ENCODE measurements around the gene SLC1A5.
"Not testable (repeated sequence)": the region's sequence is repeated elsewhere in the genome, so short reads cannot be mapped to it uniquely, and the experiment has no call there.

DNA sequence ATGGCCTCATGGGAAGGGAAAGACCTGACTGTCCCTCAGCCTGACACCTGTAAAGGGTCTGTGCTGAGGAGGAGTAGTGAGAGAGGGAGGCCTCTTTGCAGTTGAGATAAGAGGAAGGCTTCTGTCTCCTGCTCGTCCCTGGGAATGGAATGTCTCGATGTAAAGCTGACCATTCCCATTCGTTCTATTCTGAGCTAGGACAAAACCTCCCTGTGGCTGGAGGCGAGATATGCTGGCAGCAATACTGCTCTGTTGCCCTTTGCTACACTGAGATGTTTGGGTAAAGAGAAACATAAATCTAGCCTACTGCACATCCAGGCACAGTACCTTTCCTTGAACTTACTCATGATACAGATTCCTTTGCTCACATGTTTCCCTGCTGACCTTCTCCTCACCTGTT, 19.6 kb downstream of the SLC1A5 start:
- TF ChIP-seq, protein P1, sequence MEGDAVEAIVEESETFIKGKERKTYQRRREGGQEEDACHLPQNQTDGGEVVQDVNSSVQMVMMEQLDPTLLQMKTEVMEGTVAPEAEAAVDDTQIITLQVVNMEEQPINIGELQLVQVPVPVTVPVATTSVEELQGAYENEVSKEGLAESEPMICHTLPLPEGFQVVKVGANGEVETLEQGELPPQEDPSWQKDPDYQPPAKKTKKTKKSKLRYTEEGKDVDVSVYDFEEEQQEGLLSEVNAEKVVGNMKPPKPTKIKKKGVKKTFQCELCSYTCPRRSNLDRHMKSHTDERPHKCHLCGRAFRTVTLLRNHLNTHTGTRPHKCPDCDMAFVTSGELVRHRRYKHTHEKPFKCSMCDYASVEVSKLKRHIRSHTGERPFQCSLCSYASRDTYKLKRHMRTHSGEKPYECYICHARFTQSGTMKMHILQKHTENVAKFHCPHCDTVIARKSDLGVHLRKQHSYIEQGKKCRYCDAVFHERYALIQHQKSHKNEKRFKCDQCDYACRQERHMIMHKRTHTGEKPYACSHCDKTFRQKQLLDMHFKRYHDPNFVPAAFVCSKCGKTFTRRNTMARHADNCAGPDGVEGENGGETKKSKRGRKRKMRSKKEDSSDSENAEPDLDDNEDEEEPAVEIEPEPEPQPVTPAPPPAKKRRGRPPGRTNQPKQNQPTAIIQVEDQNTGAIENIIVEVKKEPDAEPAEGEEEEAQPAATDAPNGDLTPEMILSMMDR (IDR thresholded peaks at IDR 0.05): not testable (repeated sequence)
- not testable (repeated sequence) for TF ChIP-seq POLR2A (IDR thresholded peaks at IDR 0.05)
